Coronary artery (tissue), 2 donors: ENCODE results near the gene SLC36A1.

ENCODE experiments used
- DNase-seq: peaks from one replicate; pipeline ENCODE4 v3.0.0-alpha.2; 2017; ENCODE audit warnings: low spot score
- H3K27ac ChIP-seq, 2 donors: fragments of 200-600 bp; sonication (generic); one replicate each; pipeline ENCODE4 v1.5.1; 2016 to 2019
- H3K4me3 ChIP-seq: fragments of 200-600 bp; sonication (generic); 2 replicates; pipeline ENCODE4 v1.5.1; 2016; ENCODE audit warnings: mild to moderate bottlenecking, moderate library complexity
- TF ChIP-seq, protein P1 (sequence below): fragments of 200-600 bp; sonication (generic); IDR thresholded peaks from one replicate; pipeline ENCODE4 v1.5.1; 2019; ENCODE audit warnings: antibody characterized with exemption

The SLC36A1 gene

DNA sequence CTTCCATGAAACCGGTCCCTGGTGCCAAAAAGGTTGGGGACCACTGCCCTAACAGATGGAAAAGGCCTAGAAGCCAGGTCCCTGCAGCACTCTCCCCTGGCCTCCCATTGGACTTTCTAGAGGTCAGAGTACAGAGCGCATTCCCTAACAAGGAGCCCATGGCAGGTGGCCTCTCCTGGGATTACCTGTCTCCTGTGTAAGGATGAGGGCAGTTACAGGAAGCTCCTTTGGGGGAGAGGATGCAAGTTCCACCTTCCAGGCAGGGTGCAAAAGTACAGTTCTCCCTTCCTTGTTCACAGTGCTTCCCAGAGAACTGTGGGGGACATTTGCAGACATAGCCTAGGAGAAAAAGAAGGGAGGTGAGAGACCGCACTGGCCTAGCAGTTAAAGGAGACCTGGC, 62.4 kb downstream of the SLC36A1 start:
- TF ChIP-seq, protein P1, sequence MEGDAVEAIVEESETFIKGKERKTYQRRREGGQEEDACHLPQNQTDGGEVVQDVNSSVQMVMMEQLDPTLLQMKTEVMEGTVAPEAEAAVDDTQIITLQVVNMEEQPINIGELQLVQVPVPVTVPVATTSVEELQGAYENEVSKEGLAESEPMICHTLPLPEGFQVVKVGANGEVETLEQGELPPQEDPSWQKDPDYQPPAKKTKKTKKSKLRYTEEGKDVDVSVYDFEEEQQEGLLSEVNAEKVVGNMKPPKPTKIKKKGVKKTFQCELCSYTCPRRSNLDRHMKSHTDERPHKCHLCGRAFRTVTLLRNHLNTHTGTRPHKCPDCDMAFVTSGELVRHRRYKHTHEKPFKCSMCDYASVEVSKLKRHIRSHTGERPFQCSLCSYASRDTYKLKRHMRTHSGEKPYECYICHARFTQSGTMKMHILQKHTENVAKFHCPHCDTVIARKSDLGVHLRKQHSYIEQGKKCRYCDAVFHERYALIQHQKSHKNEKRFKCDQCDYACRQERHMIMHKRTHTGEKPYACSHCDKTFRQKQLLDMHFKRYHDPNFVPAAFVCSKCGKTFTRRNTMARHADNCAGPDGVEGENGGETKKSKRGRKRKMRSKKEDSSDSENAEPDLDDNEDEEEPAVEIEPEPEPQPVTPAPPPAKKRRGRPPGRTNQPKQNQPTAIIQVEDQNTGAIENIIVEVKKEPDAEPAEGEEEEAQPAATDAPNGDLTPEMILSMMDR = no peak
- no peak overlapping the region for H3K27ac ChIP-seq
- no peak for DNase-seq
- H3K4me3 ChIP-seq = no peak overlapping the region

- H3K27ac ChIP-seq = no peak overlapping the region
- H3K4me3 ChIP-seq = no peak overlapping the region
- TF ChIP-seq, protein P1 = no peak
- peak; percentile 38 for DNase-seq
These were observed 69.9 kb downstream of the SLC36A1 start for GRCh38 chr5:151517122-151517920.

- TF ChIP-seq, protein P1 = no peak
- DNase-seq = no peak
- H3K27ac ChIP-seq = no peak overlapping the region
- H3K4me3 ChIP-seq = no peak overlapping the region
These were observed 72.9 kb downstream of the SLC36A1 start for GRCh38 chr5:151520294-151520693.

DNA sequence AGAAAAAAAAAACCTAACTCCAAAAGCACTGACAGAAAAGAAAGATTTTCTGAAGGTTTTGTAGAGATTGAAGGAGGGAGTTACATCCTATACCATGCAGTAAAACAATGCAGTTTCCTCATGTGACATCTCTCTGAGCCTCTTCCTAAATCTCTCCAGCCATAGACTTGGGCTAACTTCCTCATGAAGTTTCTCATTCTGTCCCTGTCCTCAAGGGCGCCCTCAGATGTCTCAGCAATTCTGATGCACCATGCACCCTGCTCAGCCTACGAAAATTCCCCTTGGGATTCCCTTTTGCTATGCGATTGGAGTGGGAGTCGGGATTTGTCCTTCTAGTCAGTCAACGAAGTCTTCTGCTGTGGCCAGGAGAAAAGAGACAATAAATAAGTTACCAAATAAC, 74.8 kb downstream of the SLC36A1 start:
- TF ChIP-seq, protein P1 = no peak
- Histone ChIP-seq H3K4me3 (no peak overlapping the region), H3K27ac (no peak overlapping the region)
- DNase-seq = no peak

DNA sequence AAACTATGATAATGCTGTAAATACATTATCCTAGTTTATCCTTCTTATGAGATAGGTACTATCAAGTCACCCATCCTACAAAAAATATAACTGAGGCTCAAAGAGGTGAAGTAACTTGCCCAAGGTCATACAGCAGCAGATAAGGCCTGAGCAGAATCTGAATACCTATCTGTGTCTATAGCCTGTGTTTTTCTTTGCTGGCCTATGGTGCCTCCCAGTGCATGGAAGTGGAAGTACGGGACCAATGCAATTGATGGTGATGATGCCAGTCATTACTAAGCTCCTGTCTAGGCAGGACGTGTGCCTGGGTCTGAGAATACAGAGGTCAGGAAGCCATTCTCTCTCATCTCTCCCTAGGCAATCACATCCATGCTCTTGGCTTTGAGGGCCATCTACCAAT, 75.9 kb downstream of the SLC36A1 start:
- H3K27ac ChIP-seq = no peak overlapping the region
- peak; percentile 41 for DNase-seq
- TF ChIP-seq, protein P1 = peak; percentile 15

DNA sequence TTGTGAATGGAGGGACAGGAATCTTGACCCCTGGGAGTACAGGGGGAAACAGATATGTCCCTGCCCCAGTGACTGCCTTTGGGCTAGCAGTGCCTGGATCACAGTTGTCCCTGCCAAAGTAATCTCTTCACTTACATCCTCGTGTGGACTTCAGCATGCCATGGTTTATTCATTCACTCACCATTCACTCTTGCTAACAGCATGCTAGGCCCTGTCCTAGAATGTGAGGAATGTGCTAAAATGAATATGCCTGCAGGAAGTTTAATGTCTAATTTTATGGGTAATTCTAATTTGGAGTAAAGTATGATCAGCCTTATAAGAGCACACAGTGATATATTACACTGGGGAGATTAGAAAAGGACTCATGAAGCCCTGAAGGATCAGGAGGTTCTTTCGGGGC, 80.8 kb downstream of the SLC36A1 start:
- no peak overlapping the region for H3K27ac ChIP-seq
- TF ChIP-seq, protein P1 = no peak
- no peak overlapping the region for H3K4me3 ChIP-seq
- no peak for DNase-seq

More for the DNA sequence above, 75.9 kb downstream of the SLC36A1 start:
- H3K4me3 ChIP-seq = no peak overlapping the region

DNA sequence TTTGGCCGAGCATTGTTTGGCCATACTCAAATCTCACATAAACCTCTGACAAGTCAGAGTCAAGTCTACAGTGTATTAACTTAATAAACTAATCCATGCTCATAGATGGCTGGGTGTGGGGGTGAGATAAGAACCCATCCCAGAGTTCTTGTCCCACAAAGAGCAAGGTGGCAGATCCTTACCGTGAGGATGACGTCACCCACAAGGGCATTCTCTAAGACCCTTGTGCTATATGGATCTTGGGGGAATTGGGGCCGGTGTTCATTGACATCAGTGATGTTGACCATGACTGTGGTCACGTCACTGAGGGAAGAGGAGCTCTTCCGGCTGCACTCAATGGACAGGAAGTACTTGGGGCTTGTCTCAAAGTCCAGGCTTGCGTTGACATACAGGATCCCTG, 81.6 kb downstream of the SLC36A1 start:
- Histone ChIP-seq H3K4me3 (no peak overlapping the region), H3K27ac (no peak overlapping the region)
- TF ChIP-seq, protein P1 = no peak
- peak; percentile 12 for DNase-seq
